GM19438 (cell line): Measurements from ENCODE around the gene ZNF3.

Experiments used
- ATAC-seq: cut with Tn5 transposase; IDR thresholded peaks from one replicate; pipeline ENCODE4 v1.9.1; 2021; ENCODE audit warnings: low read depth; ENCODE audit not compliant: unreplicated experiment

ZNF3 gene

DNA sequence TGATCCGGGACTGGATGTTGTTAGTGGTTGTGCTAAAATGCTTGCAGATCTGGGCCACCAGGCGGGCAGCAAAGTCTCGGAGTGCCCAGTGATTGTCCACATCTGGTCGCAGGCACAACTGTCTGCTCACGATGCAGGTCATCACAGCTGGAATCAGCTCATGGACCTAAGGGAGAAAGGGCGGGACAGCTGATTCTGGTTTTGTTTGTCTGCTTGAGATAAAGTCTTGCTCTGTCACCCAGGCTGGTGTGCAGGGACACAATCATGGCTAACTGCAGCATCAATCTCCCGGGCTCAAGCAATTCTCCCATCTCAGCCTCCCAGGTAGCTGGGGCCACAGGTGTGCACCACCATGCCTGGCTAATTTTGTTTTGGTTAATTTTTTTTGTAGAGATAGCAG is 29.6 kb upstream of the ZNF3 start:
- ATAC-seq: no peak

- no peak for ATAC-seq
Measured at GRCh38 chr7:100109521-100110163, 28.1 kb upstream of the ZNF3 start.

DNA sequence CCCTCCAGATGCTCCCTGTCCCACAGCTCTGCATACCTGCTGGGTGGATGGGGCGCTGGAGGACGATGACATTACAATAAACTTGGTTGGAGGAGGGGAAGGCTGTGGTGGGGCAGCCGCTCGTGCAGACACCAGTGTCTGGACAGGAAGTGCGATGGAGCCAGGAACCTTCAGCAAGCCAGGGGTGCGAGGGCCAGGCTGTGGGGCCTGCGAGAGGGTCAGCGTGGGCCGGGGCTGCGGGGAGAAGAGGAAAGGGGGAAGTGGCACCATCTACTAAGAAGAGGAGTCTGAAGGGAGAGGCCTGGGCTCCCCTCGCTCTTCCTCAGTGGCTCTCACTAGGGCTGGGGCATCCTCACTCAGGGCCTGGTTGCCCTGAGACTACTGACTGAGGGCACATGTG is 26.4 kb upstream of the ZNF3 start:
- ATAC-seq: no peak

DNA sequence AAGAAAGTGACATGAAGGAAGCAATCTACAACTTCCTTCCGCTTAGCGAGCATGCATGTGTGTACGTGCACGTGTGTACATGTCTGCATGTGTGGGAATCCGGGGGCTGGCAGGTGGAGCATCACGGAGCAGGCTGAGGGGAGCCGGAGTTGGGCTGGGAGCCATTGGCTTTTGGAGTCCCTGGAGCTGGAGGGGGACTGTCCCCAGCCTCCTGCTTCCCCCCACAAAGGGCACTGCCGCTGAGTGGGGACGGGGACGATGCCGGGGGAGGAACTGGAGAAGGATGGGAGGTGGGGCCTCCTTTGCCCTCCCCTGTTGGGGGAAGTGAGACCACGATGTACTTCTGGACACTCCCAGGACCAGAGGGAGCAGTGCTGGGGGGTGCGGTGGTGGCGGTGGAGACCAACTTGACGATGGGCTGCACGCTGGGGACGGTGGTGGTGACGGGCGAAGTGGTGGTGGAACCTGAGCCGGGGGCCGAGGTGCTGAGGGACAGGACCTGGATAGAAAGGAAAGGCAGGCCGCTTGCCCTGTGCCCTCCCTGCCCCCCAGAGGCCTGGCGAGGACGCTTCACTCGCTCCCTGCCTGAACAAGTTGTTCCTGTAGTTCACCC is 25.7 kb upstream of the ZNF3 start:
- no peak for ATAC-seq

GRCh38 chr7:100106633-100107032 is 25.1 kb upstream of the ZNF3 start:
- ATAC-seq: no peak

DNA sequence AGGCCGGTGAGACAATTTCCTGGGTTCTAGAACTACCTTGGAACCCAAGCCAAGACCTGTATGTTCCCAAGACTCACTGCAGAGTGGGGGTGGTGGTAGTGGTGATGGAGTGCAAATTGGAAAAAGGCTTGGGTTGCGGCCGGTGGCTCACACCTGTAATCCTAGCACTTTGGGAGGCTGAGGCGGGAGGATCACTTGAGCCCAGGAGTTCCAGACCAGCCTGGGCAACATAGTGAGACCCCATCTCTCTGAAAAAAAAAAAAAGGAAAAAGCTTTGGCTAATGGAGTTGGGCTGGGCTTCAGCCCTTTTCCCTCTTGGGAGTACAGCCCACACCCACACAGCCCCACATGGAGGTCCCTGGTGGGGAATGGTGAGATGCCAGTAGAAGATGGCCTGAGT is 24.0 kb upstream of the ZNF3 start:
- ATAC-seq: no peak

DNA sequence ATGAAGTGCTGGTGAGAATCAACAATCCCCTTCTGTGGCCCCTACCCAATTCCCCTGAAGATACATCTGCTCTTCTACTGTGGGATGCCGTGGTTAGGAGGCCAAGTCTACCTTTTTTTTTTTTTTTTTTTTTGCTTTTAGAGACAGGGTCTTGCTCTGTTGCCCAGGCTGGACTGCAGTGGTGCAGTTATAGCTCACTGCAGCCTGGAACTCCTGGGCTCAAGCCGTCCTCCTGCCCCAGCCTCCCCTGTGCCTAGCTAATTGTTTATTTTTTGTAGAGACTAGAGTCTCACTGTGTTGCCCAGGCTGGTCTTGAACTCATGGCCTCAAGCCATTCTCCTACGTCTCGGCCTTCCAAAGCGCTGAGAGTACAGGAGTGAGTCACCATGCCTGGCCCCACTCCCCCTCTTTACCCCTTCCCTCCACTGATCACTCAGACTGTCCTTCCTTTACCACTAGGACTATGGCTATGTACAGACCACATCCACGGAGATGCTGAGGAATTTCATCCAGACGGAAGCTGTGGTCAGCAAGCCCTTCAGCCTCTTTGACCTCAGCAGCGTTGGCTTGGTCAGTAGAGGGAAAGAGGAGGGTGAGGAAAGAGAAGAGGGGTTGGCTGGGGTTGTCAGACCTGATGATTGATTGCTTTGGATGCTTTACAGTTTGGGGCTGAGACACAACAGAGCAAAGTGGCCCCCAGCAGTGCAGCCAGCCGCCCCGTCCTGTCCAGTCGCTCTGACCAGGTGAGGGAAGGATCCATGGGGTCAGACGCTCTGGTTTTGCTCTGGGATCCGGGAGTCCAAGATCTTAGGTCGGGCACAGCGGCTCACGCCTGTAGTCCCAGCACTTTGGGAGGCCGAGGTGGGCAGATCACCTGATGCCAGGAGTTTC is 21.7 kb upstream of the ZNF3 start:
- ATAC-seq: no peak

GRCh38 chr7:100101016-100101862 is 19.7 kb upstream of the ZNF3 start, which contains the start of the genes AP4M1 and MCM7:
Gene AP4M1 (plus strand): TSS chr7:100101643. CDS start chr7:100101715, 72 bp downstream.
Gene MCM7 (minus strand): TSS chr7:100101397. CDS start chr7:100101294, 103 bp downstream.
- peak; percentile 87 for ATAC-seq

GRCh38 chr7:100100420-100101015 is 19.0 kb upstream of the ZNF3 start:
- ATAC-seq: peak; percentile 63

DNA sequence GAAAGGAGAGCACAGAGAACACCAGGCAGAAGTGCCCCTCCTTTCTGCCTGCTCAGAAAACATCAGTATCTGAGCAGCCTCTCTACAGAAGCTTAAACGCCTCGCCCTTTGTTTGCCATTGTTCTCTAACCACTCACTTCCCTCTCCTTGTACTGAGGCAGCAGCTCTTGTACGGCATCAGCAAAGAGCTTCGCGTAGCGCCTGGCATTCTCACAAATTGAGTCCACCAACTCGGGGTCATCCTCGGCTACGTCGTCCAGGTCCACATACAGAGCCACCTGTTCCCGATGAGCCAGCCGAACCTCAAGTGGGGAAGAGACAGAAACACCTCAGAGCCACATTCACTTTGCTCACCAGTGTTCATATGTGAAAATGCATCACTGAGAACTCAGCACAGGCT is 17.9 kb upstream of the ZNF3 start:
- ATAC-seq: no peak

DNA sequence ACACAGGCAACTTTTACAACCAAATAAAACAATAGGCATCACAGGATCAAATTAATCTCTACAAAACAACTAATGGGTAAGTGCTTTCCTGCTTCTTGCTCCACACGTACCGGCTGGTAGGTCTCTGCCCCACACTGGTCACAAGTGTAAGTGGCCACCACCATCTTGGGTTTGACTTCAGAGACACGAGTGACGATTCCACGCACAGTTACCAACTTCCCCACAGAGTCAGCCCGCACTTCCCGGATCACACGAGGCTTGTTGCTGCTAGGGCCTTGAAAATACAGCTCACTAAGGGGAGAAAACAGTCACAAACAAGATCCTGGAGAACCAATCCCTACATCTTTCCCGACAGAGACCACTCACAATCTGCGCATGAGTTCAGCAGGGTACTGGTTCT is 17.4 kb upstream of the ZNF3 start:
- ATAC-seq: no peak

GRCh38 chr7:100095704-100096103 is 14.2 kb upstream of the ZNF3 start:
- ATAC-seq: no peak

- ATAC-seq: no peak
Measured at GRCh38 chr7:100095289-100095688, 13.8 kb upstream of the ZNF3 start.

DNA sequence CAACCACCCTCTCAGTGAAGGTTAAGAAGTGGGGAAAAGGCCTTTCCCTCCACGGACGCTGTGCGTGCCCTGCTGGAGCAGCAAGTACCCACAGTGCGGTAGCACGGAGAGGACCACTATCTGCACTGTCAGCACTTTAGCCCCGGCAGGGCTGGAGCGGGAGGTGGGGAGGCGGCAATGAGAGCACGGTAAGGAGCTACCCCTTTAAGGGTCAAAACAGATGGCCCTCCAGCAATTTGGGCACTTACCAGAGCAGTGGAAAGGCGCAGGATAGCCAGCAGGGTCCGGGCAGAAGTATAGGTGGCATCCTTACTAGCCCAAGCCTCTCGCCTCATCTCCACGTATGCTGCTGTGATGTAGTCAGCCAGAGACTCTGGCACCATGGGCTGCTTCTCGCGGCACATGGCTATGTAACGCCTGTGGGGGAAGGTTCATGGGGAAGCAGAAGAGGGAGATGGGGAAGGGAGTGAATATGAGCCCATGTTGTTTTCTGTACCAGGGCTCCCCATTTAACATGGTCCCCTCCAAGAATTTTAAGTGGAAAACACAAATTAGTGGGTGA is 12.5 kb upstream of the ZNF3 start:
- ATAC-seq: no peak

GRCh38 chr7:100093498-100093897 is 12.0 kb upstream of the ZNF3 start:
- no peak for ATAC-seq

DNA sequence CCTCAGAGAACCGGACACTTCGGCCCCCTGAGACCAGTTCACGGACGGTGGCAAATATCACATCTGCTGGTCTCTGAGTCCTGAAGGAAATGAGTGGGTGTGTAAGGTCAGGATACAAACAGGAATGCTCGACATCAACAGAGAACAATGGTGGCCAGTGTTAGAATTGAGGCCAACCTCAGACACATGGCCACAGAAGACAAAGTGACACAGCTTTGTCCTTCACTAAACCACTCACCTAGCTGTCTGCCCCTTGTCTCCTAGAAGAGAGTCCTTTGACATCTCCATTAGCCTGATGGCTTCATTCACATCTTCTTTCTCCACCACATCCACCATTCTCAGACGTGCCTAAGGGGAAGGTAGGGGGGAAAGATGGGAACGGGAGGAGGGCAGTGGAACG is 11.5 kb upstream of the ZNF3 start:
- no peak for ATAC-seq

- ATAC-seq: no peak
Measured at GRCh38 chr7:100091411-100092181, 10.1 kb upstream of the ZNF3 start.

DNA sequence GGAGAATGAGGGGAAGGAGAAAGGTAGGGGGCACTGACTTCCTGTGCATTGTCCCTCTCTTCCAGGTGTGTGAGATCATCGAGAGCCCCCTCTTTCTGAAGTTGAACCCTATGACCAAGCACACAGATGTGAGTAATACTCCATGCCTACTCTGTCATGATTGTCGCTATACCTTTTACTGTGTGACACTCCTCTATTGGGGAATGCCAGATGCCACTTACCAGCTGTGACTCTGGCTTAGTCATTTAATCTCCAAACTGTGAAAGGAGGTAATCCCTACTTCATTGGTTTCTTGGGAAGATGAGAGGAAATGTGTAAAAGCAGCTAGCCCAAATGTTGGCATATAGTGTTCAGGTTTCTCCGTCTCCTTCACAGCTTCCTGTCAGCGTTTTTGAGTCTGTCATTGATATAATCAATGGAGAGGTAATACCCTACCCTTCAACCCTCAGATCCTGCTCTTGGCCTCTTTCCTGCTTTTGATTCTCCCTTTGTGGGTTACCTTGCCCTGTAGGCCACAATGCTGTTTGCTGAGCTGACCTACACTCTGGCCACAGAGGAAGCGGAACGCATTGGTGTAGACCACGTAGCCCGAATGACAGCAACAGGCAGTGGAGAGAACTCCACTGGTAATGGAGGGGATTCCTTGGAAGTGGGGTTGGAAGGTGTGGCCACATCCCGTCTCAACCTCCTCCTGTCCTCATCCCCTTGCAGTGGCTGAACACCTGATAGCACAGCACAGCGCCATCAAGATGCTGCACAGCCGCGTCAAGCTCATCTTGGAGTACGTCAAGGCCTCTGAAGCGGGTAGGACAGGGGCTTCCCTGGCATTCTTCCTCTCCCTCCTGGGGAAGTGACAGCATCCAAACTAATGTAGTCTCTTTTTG is 9.2 kb upstream of the ZNF3 start:
- no peak for ATAC-seq
